Pancreas (tissue), 10 donors: ENCODE data around the gene FAM53A. TPM values are rescaled to one million over a fixed set of nuclear protein-coding genes. Genes with fewer than 3 reads are reported as not detected.

Experiments
- ATAC-seq, 4 donors: fragments of 200-7000 bp; cut with Tn5 transposase; one replicate each; pipeline versions ENCODE4 v1.8.0 to v1.9.1; 2020; ENCODE audit warnings: mild to moderate bottlenecking in 4 of 4, moderate library complexity in 4 of 4
- DNase-seq, 6 donors: peaks; one replicate each; pipeline ENCODE4 v3.0.0-alpha.2; 2020
- FAIRE-seq: peaks from 2 replicates; lab custom pipeline; 2012; peaks lifted over from hg19 to GRCh38; lab: Jason Lieb, UNC
- H3K27ac ChIP-seq, 4 donors: fragments of 200-600 bp; sonication (generic); 1 replicate in 3 of 4; 2 replicates in 1 of 4; pipeline versions ENCODE4 v1.5.0 to v1.8.0; 2020
- H3K27me3 ChIP-seq, 4 donors: fragments of 200-600 bp; one replicate each; pipeline ENCODE4 v1.8.0; 2021
- H3K36me3 ChIP-seq, 3 donors: fragments of 200-600 bp; sonication (generic) in 1 of 3; one replicate each; pipeline versions ENCODE4 v1.5.0 to v1.8.0; 2020 to 2021
- H3K4me1 ChIP-seq, 3 donors: fragments of 200-600 bp; one replicate each; pipeline ENCODE4 v1.8.0; 2021
- H3K4me3 ChIP-seq, 4 donors: fragments of 200-600 bp; sonication (generic) in 2 of 4; one replicate each; pipeline versions ENCODE4 v1.5.0 to v1.8.0; 2020 to 2021
- H3K9me3 ChIP-seq, 4 donors: fragments of 200-600 bp; one replicate each; pipeline ENCODE4 v1.8.0; 2021
- CTCF ChIP-seq, 4 donors: fragments of 200-600 bp; sonication (generic) in 3 of 4; IDR thresholded peaks; one replicate each; pipeline versions ENCODE4 v1.5.0 to v1.8.0; 2021; ENCODE audit warnings: antibody characterized with exemption in 4 of 4
- WGBS, 2 donors: extraction: QIAGEN DNeasy Blood & Tissue Kit; methylation state at CpG; one replicate each; pipeline ENCODE4 v1.1.7; 2013; 5-methylcytosine and 5-hydroxymethylcytosine counted together
- intact Hi-C, 3 donors: fragments of 100-400 bp; cut with DNase I; formaldehyde crosslinking; loops; one replicate each; pipeline versions ENCODE4 v1.11.1 to v1.14.2; 2022
- polyA plus RNA-seq, 2 donors: library from polyadenylated mRNA; stranded (reverse); fragments of 200-250 nt; gene quantifications; one replicate each; pipeline ENCODE4 v1.2.3, GENCODE V29; 2013
- total RNA-seq, 6 donors: library from RNA; stranded (reverse); fragmentation: NEBNext Ultra II Directional in 4 of 6; extraction: Animal tissue kit (Norgen Biotek cat#: 25700) in 4 of 6; gene quantifications; one replicate each; pipeline versions ENCODE4 v1.2.1 to v1.2.4, GENCODE V29; 2021 to 2023
- donor health status: healthy with polysubstance abuse.
- donor health status: DM: no; HTN: no; CAD: no; lungs with moderate emphysema.
- donor health status: DM: no; HTN: no; CAD: no.
- donor health status: control.
- donor health status: control.
- donor health status: Bipolar disorder and iron deficiency.
- donor health status: DM: yes; HTN: yes; CAD: no.
- donor health status: DM: no; HTN: no; CAD: no.
- donor health status: DM: no; HTN: no; CAD: no.
- donor health status: DM: yes; HTN: yes; CAD: no.

FAM53A gene
- total and polyA plus RNA-seq, 8 donors = 0.60 to 2.7 (median 1.3) TPM

GRCh38 chr4:1693131-1693896, 9.2 kb upstream of the FAM53A start:
- WGBS, 2 donors = 44 to 45% methylated on average over 7 of the region's 7 CpGs
- intact Hi-C loops = loop anchor here in 1 of 3 donors (5.0 kb wide), 1 partner anchor 34 kb away; no protein-coding TSS in a partner anchor
- DNase-seq (peak; percentile 59 to 86 (median 78)), ATAC-seq (peak; percentile 76 to 99 (median 96)), FAIRE-seq (no peak)
- Histone ChIP-seq H3K9me3 (no peaks in the 10 kb centered on the region), H3K27ac (no peak overlapping the region), H3K4me1 (no peaks in the 10 kb centered on the region), H3K4me3 (no peak overlapping the region), H3K27me3 (no peaks in the 10 kb centered on the region), H3K36me3 (peaks cover 0 to 42% (median 5%) of the 10 kb centered on the region in 3 donors)
- peak; percentile 69 to 93 (median 86) for TF ChIP-seq CTCF (IDR thresholded peaks at IDR 0.05)

GRCh38 chr4:1691737-1692373, 7.7 kb upstream of the FAM53A start:
- TF ChIP-seq CTCF (IDR thresholded peaks at IDR 0.05) = no peak
- no peak overlapping the region for H3K27ac ChIP-seq
- H3K9me3 ChIP-seq = no peaks in the 10 kb centered on the region
- intact Hi-C loops = loop anchor here in 1 of 3 donors (5.0 kb wide), 1 partner anchor 35 kb away; no protein-coding TSS in a partner anchor
- FAIRE-seq = no peak
- no peak for ATAC-seq
- no peak overlapping the region for H3K4me3 ChIP-seq
- no peak for DNase-seq
- H3K27me3 ChIP-seq = no peaks in the 10 kb centered on the region
- peaks cover 0 to 38% (median 5%) of the 10 kb centered on the region in 3 donors for H3K36me3 ChIP-seq
- no peaks in the 10 kb centered on the region for H3K4me1 ChIP-seq
- WGBS, 2 donors = 87 to 92% methylated on average over 9 of the region's 9 CpGs

GRCh38 chr4:1690698-1691097, 6.6 kb upstream of the FAM53A start:
- H3K4me1 ChIP-seq = no peaks in the 10 kb centered on the region
- ATAC-seq (no peak), DNase-seq (no peak), FAIRE-seq (no peak)
- H3K9me3 ChIP-seq = no peaks in the 10 kb centered on the region
- TF ChIP-seq CTCF (IDR thresholded peaks at IDR 0.05) = no peak
- H3K27ac ChIP-seq = no peak overlapping the region
- no peak overlapping the region for H3K4me3 ChIP-seq
- WGBS, 2 donors = 94 to 96% methylated on average over 3 of the region's 3 CpGs
- intact Hi-C loops = loop anchor here in 1 of 3 donors (5.0 kb wide), 1 partner anchor 37 kb away; no protein-coding TSS in a partner anchor
- H3K27me3 ChIP-seq = no peaks in the 10 kb centered on the region
- H3K36me3 ChIP-seq = peaks cover 0 to 29% (median 5%) of the 10 kb centered on the region in 3 donors

- WGBS, 2 donors = 47 to 54% methylated on average over 7 of the region's 7 CpGs
- no peak overlapping the region for H3K4me3 ChIP-seq
- H3K4me1 ChIP-seq = no peaks in the 10 kb centered on the region
- no peaks in the 10 kb centered on the region for H3K27me3 ChIP-seq
- ATAC-seq (no peak), DNase-seq (peak in 1 of 6 donors; percentile 54), FAIRE-seq (no peak)
- TF ChIP-seq CTCF (IDR thresholded peaks at IDR 0.05) = no peak
- peaks cover 0 to 3% (median 0%) of the 10 kb centered on the region in 3 donors for H3K36me3 ChIP-seq
- intact Hi-C loops = no loop called here
- no peaks in the 10 kb centered on the region for H3K9me3 ChIP-seq
- H3K27ac ChIP-seq = no peak overlapping the region
Measured at GRCh38 chr4:1686440-1687036, 2.4 kb upstream of the FAM53A start.
